G401.6 (cell line): ENCODE measurements around the gene IQCK.
"Not testable (repeated sequence)": the region's sequence is repeated elsewhere in the genome, so short reads cannot be mapped to it uniquely, and the experiment has no call there.

Experiments
- FAIRE-seq: peaks from 2 replicates; lab custom pipeline; 2012; peaks lifted over from hg19 to GRCh38; lab: Jason Lieb, UNC

The IQCK gene

GRCh38 chr16:19717741-19718623 is at the start of gene IQCK, which contains the start of gene KNOP1:
IQCK (plus strand) TSS chr16:19718271; CDS start chr16:19718307, 36 bp downstream.
KNOP1 (minus strand) TSS chr16:19718227; CDS start chr16:19715035, 3,192 bp downstream.
- FAIRE-seq = no peak

- FAIRE-seq = no peak
Observed at GRCh38 chr16:19672378-19672777, 45.7 kb upstream of the IQCK start.

- no peak for FAIRE-seq
Observed at GRCh38 chr16:19674485-19674884, 43.6 kb upstream of the IQCK start.

- FAIRE-seq = no peak
Observed at GRCh38 chr16:19677402-19677801, 40.7 kb upstream of the IQCK start.

- no peak for FAIRE-seq
Observed at GRCh38 chr16:19678804-19679203, 39.3 kb upstream of the IQCK start.

GRCh38 chr16:19679281-19679680 is 38.8 kb upstream of the IQCK start:
- not testable (repeated sequence) for FAIRE-seq

- FAIRE-seq = no peak
Observed at GRCh38 chr16:19680881-19681340, 37.2 kb upstream of the IQCK start.

- FAIRE-seq = no peak
Observed at GRCh38 chr16:19681637-19682036, 36.4 kb upstream of the IQCK start.

- no peak for FAIRE-seq
Observed at GRCh38 chr16:19683453-19684236, 34.4 kb upstream of the IQCK start.

GRCh38 chr16:19685176-19685575 is 32.9 kb upstream of the IQCK start:
- FAIRE-seq = no peak

- FAIRE-seq = no peak
Observed at GRCh38 chr16:19687279-19687678, 30.8 kb upstream of the IQCK start.

- no peak for FAIRE-seq
Observed at GRCh38 chr16:19688396-19689024, 29.6 kb upstream of the IQCK start.

- no peak for FAIRE-seq
Observed at GRCh38 chr16:19689342-19689741, 28.7 kb upstream of the IQCK start.

- no peak for FAIRE-seq
Observed at GRCh38 chr16:19690196-19690595, 27.9 kb upstream of the IQCK start.

GRCh38 chr16:19691161-19691711 is 26.8 kb upstream of the IQCK start:
- no peak for FAIRE-seq

- no peak for FAIRE-seq
Observed at GRCh38 chr16:19694989-19695388, 23.1 kb upstream of the IQCK start.

GRCh38 chr16:19696328-19696727 is 21.7 kb upstream of the IQCK start:
- FAIRE-seq = no peak

- no peak for FAIRE-seq
Observed at GRCh38 chr16:19696961-19697360, 21.1 kb upstream of the IQCK start.

- FAIRE-seq = no peak
Observed at GRCh38 chr16:19697756-19698318, 20.2 kb upstream of the IQCK start.

- FAIRE-seq = no peak
Observed at GRCh38 chr16:19698480-19699465, 19.3 kb upstream of the IQCK start.

GRCh38 chr16:19699472-19699871 is 18.6 kb upstream of the IQCK start:
- FAIRE-seq = no peak
